Esophagus squamous epithelium (tissue), 5 donors: ENCODE results near the gene CCDC73. TPM values are rescaled to one million over a fixed set of nuclear protein-coding genes. Genes with fewer than 3 reads are reported as not detected.

Source experiments
- DNase-seq: peaks from one replicate; lab custom pipeline; 2025; lab: John Stamatoyannopoulos, UW
- H3K27ac ChIP-seq, 4 donors: fragments of 200-600 bp; sonication (generic); one replicate each; pipeline ENCODE4 v1.5.1; 2016 to 2019; ENCODE audit warnings: mild to moderate bottlenecking in 1 of 4
- H3K27me3 ChIP-seq, 4 donors: fragments of 200-600 bp; sonication (generic); 1 replicate in 3 of 4; 2 replicates in 1 of 4; pipeline versions ENCODE4 v1.5.1 to v1.6.0; 2017 to 2021; ENCODE audit warnings: antibody characterized with exemption in 1 of 4
- H3K36me3 ChIP-seq, 3 donors: fragments of 200-600 bp; sonication (generic); one replicate each; pipeline ENCODE4 v1.5.1; 2016 to 2019
- H3K4me1 ChIP-seq, 3 donors: fragments of 200-600 bp; sonication (generic); one replicate each; pipeline ENCODE4 v1.5.1; 2017 to 2019
- H3K4me3 ChIP-seq, 4 donors: fragments of 200-600 bp; sonication (generic); 1 replicate in 3 of 4; 2 replicates in 1 of 4; pipeline ENCODE4 v1.5.1; 2016 to 2019; ENCODE audit warnings: mild to moderate bottlenecking in 2 of 4, moderate library complexity in 1 of 4
- H3K9me3 ChIP-seq, 3 donors: fragments of 200-600 bp; sonication (generic); one replicate each; pipeline ENCODE4 v1.5.1; 2016 to 2019
- CTCF ChIP-seq, 6 experiments: fragments of 450-650 bp in 4 of 6; fragments of 200-600 bp in 2 of 6; sonication (generic) in 2 of 6; IDR thresholded peaks; one replicate each; pipeline ENCODE4 v1.5.1; 2016 to 2019; ENCODE audit warnings: antibody characterized with exemption in 6 of 6, mild to moderate bottlenecking in 4 of 6, moderate library complexity in 4 of 6
- POLR2A ChIP-seq, 4 donors: fragments of 450-650 bp; IDR thresholded peaks; one replicate each; pipeline ENCODE4 v1.6.1; 2017; ENCODE audit warnings: antibody characterized with exemption in 4 of 4, mild to moderate bottlenecking in 4 of 4, moderate library complexity in 3 of 4
- WGBS, 2 donors: methylation state at CpG; one replicate each; pipeline ENCODE4 v1.1.5; 2018; 5-methylcytosine and 5-hydroxymethylcytosine counted together
- intact Hi-C: fragments of 100-400 bp; cut with DNase I; formaldehyde crosslinking; loops from one replicate; pipeline ENCODE4 v1.15.0; 2022
- total RNA-seq, 4 donors: library from RNA; depleted of rRNA; stranded (reverse); fragments of >200 nt; gene quantifications; one replicate each; pipeline ENCODE4 v1.1.0, GENCODE V29; 2016
- donor health status: DM: yes; HTN: yes; CAD: no.

The CCDC73 gene
- total RNA-seq, 4 donors from 2014 or later = 0.18 TPM; not detected in 3

GRCh38 chr11:32658639-32659406, 135.6 kb downstream of the CCDC73 start:
- intact Hi-C loops = no loop called here
- WGBS, 2 donors = 24 to 71% methylated on average over 2 of the region's 2 CpGs
- Histone ChIP-seq H3K27me3 (no peaks in the 10 kb centered on the region), H3K4me3 (no peak overlapping the region), H3K4me1 (no peaks in the 10 kb centered on the region), H3K36me3 (no peaks in the 10 kb centered on the region), H3K9me3 (no peaks in the 10 kb centered on the region), H3K27ac (no peak overlapping the region)
- TF ChIP-seq CTCF (IDR thresholded peaks at IDR 0.05) = no peak
- TF ChIP-seq POLR2A (IDR thresholded peaks at IDR 0.05) = no peak
- no peak for DNase-seq

GRCh38 chr11:32643526-32643925, 150.9 kb downstream of the CCDC73 start:
- Histone ChIP-seq H3K4me3 (no peak overlapping the region), H3K27ac (no peak overlapping the region), H3K9me3 (no peaks in the 10 kb centered on the region), H3K27me3 (no peaks in the 10 kb centered on the region), H3K36me3 (no peaks in the 10 kb centered on the region), H3K4me1 (no peaks in the 10 kb centered on the region)
- TF ChIP-seq POLR2A (IDR thresholded peaks at IDR 0.05) = no peak
- no peak for TF ChIP-seq CTCF (IDR thresholded peaks at IDR 0.05)
- 33 to 36% methylated on average over 1 of the region's 1 CpG for WGBS, 2 donors
- intact Hi-C loops = loop anchor here (10.0 kb wide), 1 partner anchor 789 kb away; no protein-coding TSS in a partner anchor
- no peak for DNase-seq

GRCh38 chr11:32641361-32641760, 153.1 kb downstream of the CCDC73 start:
- Histone ChIP-seq H3K9me3 (no peaks in the 10 kb centered on the region), H3K4me1 (no peaks in the 10 kb centered on the region), H3K27ac (no peak overlapping the region), H3K27me3 (no peaks in the 10 kb centered on the region), H3K36me3 (no peaks in the 10 kb centered on the region), H3K4me3 (no peak overlapping the region)
- TF ChIP-seq POLR2A (IDR thresholded peaks at IDR 0.05) = no peak
- TF ChIP-seq CTCF (IDR thresholded peaks at IDR 0.05) = no peak
- intact Hi-C loops = loop anchor here (10.0 kb wide), 1 partner anchor 787 kb away; no protein-coding TSS in a partner anchor
- no peak for DNase-seq

DNA sequence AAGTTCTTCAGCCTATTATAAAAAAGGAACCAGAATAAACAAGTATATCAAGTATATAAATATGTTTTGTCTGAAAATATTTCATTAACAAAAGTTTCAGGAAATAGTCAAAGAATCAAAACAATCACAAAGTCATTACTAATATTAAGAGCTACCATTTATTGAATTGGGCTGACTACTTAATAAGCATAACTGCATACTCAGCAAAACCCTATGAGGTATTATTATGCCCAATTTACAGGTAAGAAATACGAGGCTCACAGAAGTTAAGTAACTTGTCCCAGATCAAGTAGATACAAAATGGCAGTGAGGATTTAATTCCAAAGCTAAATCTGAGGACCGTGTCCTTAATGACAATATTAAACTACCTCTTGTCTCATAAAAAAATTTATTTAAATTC, 158.6 kb downstream of the CCDC73 start:
- no peak for TF ChIP-seq CTCF (IDR thresholded peaks at IDR 0.05)
- no peak for TF ChIP-seq POLR2A (IDR thresholded peaks at IDR 0.05)
- H3K27me3 ChIP-seq = no peaks in the 10 kb centered on the region
- intact Hi-C loops = no loop called here
- H3K36me3 ChIP-seq = no peaks in the 10 kb centered on the region
- no peak overlapping the region for H3K4me3 ChIP-seq
- DNase-seq = no peak
- H3K27ac ChIP-seq = no peak overlapping the region
- 68 to 79% methylated on average over 2 of the region's 2 CpGs for WGBS, 2 donors
- H3K4me1 ChIP-seq = no peaks in the 10 kb centered on the region
- no peaks in the 10 kb centered on the region for H3K9me3 ChIP-seq

- TF ChIP-seq CTCF (IDR thresholded peaks at IDR 0.05) (no peak), POLR2A (IDR thresholded peaks at IDR 0.05) (no peak)
- H3K27ac ChIP-seq = no peak overlapping the region
- H3K36me3 ChIP-seq = no peaks in the 10 kb centered on the region
- no peaks in the 10 kb centered on the region for H3K4me1 ChIP-seq
- H3K27me3 ChIP-seq = no peaks in the 10 kb centered on the region
- DNase-seq = no peak
- intact Hi-C loops = no loop called here
- H3K4me3 ChIP-seq = no peak overlapping the region
- no peaks in the 10 kb centered on the region for H3K9me3 ChIP-seq
These were observed 163.6 kb downstream of the CCDC73 start for GRCh38 chr11:32630844-32631243.
